Panc1 (cell line): Measurements from ENCODE around the gene CCDC183. TPM values are rescaled to one million over a fixed set of nuclear protein-coding genes. Genes with fewer than 3 reads are reported as not detected.

Source experiments
- ATAC-seq: fragments of 200-7000 bp; cut with Tn5 transposase; 2 replicates; pipeline ENCODE4 v1.9.1; 2020; ENCODE audit warnings: mild to moderate bottlenecking, moderate library complexity
- BruUV-seq: library from RNA; stranded (reverse); fragments of 400-500 nt; replicated peaks from 2 replicates; lab custom pipeline; 2021; lab: Mats Ljungman, UMichigan
- CTCF ChIA-PET: fragments of 300-600 bp; sonication (Branson Sonifier 250); formaldehyde crosslinking; loops from one replicate; lab custom pipeline; 2022; ENCODE audit warnings: antibody characterized with exemption; lab: Charles Lee
- POLR2A ChIA-PET: fragments of 300-600 bp; sonication (Branson Sonifier 250); formaldehyde crosslinking; loops from one replicate; lab custom pipeline; 2022; ENCODE audit warnings: antibody characterized with exemption; lab: Charles Lee
- DNase-seq: peaks from one replicate; pipeline ENCODE4 v3.0.0-alpha.2; 2010; ENCODE audit warnings: low read depth, low spot score
- H3K27ac ChIP-seq: 2 replicates; pipeline ENCODE4 v1.5.1; 2011; ENCODE audit warnings: mild to moderate bottlenecking, low read length, inconsistent platforms
- H3K27me3 ChIP-seq: fragments of 200-500 bp; sonication (Bioruptor generic); 2 replicates; pipeline ENCODE4 v1.6.0; 2014; ENCODE audit warnings: low read length, inconsistent platforms; ENCODE audit not compliant: control insufficient read depth, insufficient read depth
- H3K36me3 ChIP-seq: fragments of 200-500 bp; sonication (Bioruptor generic); 2 replicates; pipeline ENCODE4 v1.5.1; 2014; ENCODE audit warnings: inconsistent platforms, mild to moderate bottlenecking, low read length, moderate library complexity; ENCODE audit not compliant: control insufficient read depth, insufficient read depth
- H3K4me1 ChIP-seq: 2 replicates; pipeline ENCODE4 v1.5.1; 2011; ENCODE audit warnings: inconsistent platforms, mild to moderate bottlenecking, low read length, moderate library complexity; ENCODE audit not compliant: control insufficient read depth, insufficient read depth
- H3K4me3 ChIP-seq, 2 experiments: 2 replicates each; pipeline ENCODE4 v1.5.1; 2011 to 2012; ENCODE audit warnings: low read depth in 2 of 2, low read length in 2 of 2, mild to moderate bottlenecking in 2 of 2, inconsistent platforms in 1 of 2, moderate library complexity in 1 of 2
- H3K9me3 ChIP-seq: fragments of 200-500 bp; sonication (Bioruptor generic); 2 replicates; pipeline ENCODE4 v1.5.1; 2014; ENCODE audit warnings: low read depth, mild to moderate bottlenecking, inconsistent platforms, low read length, moderate library complexity; ENCODE audit not compliant: control insufficient read depth, insufficient read depth
- CTCF ChIP-seq: fragments of 450-650 bp; IDR thresholded peaks from 2 replicates; pipeline ENCODE4 v1.5.1; 2017; ENCODE audit warnings: mild to moderate bottlenecking
- POLR2AphosphoS5 ChIP-seq: IDR thresholded peaks from 2 replicates; pipeline ENCODE4 v1.6.1; 2012; ENCODE audit warnings: mild to moderate bottlenecking, low read depth, low read length, moderate library complexity
- REST ChIP-seq, 2 experiments: IDR thresholded peaks; 2 replicates each; pipeline ENCODE4 v1.6.1; 2011 to 2012; ENCODE audit warnings: low read depth in 2 of 2, control low read depth in 1 of 2, low read length in 1 of 2, mild to moderate bottlenecking in 1 of 2, moderate library complexity in 1 of 2; ENCODE audit not compliant: insufficient read depth in 1 of 2
- SIN3A ChIP-seq: IDR thresholded peaks from 2 replicates; pipeline ENCODE4 v1.6.1; 2012; ENCODE audit warnings: low read depth, mild to moderate bottlenecking, low read length, moderate library complexity, borderline replicate concordance; ENCODE audit not compliant: insufficient read depth
- TCF7L2 ChIP-seq: IDR thresholded peaks from 2 replicates; pipeline ENCODE4 v1.6.1; 2011; ENCODE audit warnings: mild to moderate bottlenecking, low read depth, low read length, inconsistent platforms
- in situ Hi-C: cut with HindIII; loops from 2 replicates; pipeline ENCODE4 v1.10.0; 2016; ENCODE audit warnings: low sequenced_read_pairs, low pct_unique_long_range_greater_than_20kb
- intact Hi-C: fragments of 100-400 bp; cut with micrococcal nuclease; formaldehyde crosslinking; loops from one replicate; pipeline ENCODE4 v1.10.0; 2022; ENCODE audit not compliant: unreplicated experiment
- total RNA-seq: library from RNA; stranded (reverse); gene quantifications from one replicate; pipeline ENCODE4 v1.2.1, GENCODE V29; 2021; ENCODE audit not compliant: unreplicated experiment

Gene CCDC183
- total RNA-seq, 1 experiment from 2014 or later, result 0.62 TPM

- ChIA-PET POLR2A (interaction anchor here (0.7 kb wide), 1 partner anchor 34 kb away, joined by 4 read pairs; the partner anchor contains the start of gene AJM1), CTCF (no interaction called here)
- peak; percentile 54 for ATAC-seq
- no peaks in the 10 kb centered on the region for H3K27me3 ChIP-seq
- DNase-seq, result no peak
- no TSS peak for BruUV-seq
- in situ Hi-C loops (no loop called here), intact Hi-C loops (no loop called here)
- TF ChIP-seq SIN3A (no peak), POLR2AphosphoS5 (no peak)
- H3K9me3 ChIP-seq, result no peaks in the 10 kb centered on the region
- peaks cover 17% of the 10 kb centered on the region for H3K4me1 ChIP-seq
- peaks cover 7% of the 10 kb centered on the region for H3K36me3 ChIP-seq
- H3K27ac ChIP-seq, result peak overlapping the region; percentile 88
- H3K4me3 ChIP-seq, result peak overlapping the region; percentile 48 to 71
Observed at GRCh38 chr9:136808075-136808805, 12.1 kb downstream of the CCDC183 start.

- peak overlapping the region; percentile 48 to 71 for H3K4me3 ChIP-seq
- in situ Hi-C loops, result no loop called here
- no peak for TF ChIP-seq SIN3A
- H3K27me3 ChIP-seq, result no peaks in the 10 kb centered on the region
- H3K4me1 ChIP-seq, result peaks cover 17% of the 10 kb centered on the region
- CTCF ChIA-PET, result no interaction called here
- no TSS peak for BruUV-seq
- POLR2A ChIA-PET, result interaction anchor here (0.7 kb wide), 1 partner anchor 33 kb away, joined by 4 read pairs; the partner anchor contains the start of gene AJM1
- H3K9me3 ChIP-seq, result no peaks in the 10 kb centered on the region
- no peak for DNase-seq
- intact Hi-C loops, result no loop called here
- peaks cover 7% of the 10 kb centered on the region for H3K36me3 ChIP-seq
- peak; percentile 17; the same call in 1 of the 2 replicates for ATAC-seq
- peak overlapping the region; percentile 88 for H3K27ac ChIP-seq
Observed at GRCh38 chr9:136808806-136809158, 12.6 kb downstream of the CCDC183 start.

- ChIA-PET POLR2A (no interaction called here), CTCF (no interaction called here)
- Histone ChIP-seq H3K27me3 (no peaks in the 10 kb centered on the region), H3K9me3 (no peaks in the 10 kb centered on the region), H3K4me3 (no peak overlapping the region), H3K36me3 (peaks cover 4% of the 10 kb centered on the region; the same call in 1 of the 2 replicates), H3K27ac (no peak overlapping the region), H3K4me1 (peaks cover 4% of the 10 kb centered on the region; the same call in 1 of the 2 replicates)
- TF ChIP-seq CTCF (no peak), TCF7L2 (no peak), SIN3A (no peak), POLR2AphosphoS5 (no peak), REST (IDR thresholded peaks at IDR 0.05; ENCODE audit: insufficient read depth in 1 of 2, low read depth in 2 of 2, low read length in 1 of 2) (no peak)
- DNase-seq (no peak), ATAC-seq (no peak)
- BruUV-seq, result no TSS peak
- in situ Hi-C loops, result no loop called here
- intact Hi-C loops, result no loop called here
Observed at GRCh38 chr9:136814725-136815421, 18.7 kb downstream of the CCDC183 start.
